BLaER1 (cell line): ENCODE measurements around the gene PPARG.

Experiments used
- H3K27ac ChIP-seq: shearing (Covaris generic); formaldehyde crosslinking; 2 replicates; pipeline ENCODE4 v1.8.1; 2022
- H3K27me3 ChIP-seq: shearing (Covaris generic); formaldehyde crosslinking; 2 replicates; pipeline ENCODE4 v1.8.1; 2022
- H3K36me3 ChIP-seq: shearing (Covaris generic); formaldehyde crosslinking; 2 replicates; pipeline ENCODE4 v1.8.1; 2022
- H3K4me1 ChIP-seq: shearing (Covaris generic); formaldehyde crosslinking; 2 replicates; pipeline ENCODE4 v1.8.1; 2022
- H3K4me2 ChIP-seq: shearing (Covaris generic); formaldehyde crosslinking; 2 replicates; pipeline ENCODE4 v1.8.1; 2022
- H3K4me3 ChIP-seq: shearing (Covaris generic); formaldehyde crosslinking; 2 replicates; pipeline ENCODE4 v1.8.1; 2022
- H3K9ac ChIP-seq: shearing (Covaris generic); formaldehyde crosslinking; 2 replicates; pipeline ENCODE4 v1.8.1; 2022
- H3K9me3 ChIP-seq: shearing (Covaris generic); formaldehyde crosslinking; 2 replicates; pipeline ENCODE4 v1.8.1; 2022
- H4K20me1 ChIP-seq: shearing (Covaris generic); formaldehyde crosslinking; 2 replicates; pipeline ENCODE4 v1.8.1; 2022
- Cebpa-rat ChIP-seq: shearing (Covaris generic); IDR thresholded peaks from 2 replicates; pipeline ENCODE4 v1.8.1; 2022

PPARG gene

DNA sequence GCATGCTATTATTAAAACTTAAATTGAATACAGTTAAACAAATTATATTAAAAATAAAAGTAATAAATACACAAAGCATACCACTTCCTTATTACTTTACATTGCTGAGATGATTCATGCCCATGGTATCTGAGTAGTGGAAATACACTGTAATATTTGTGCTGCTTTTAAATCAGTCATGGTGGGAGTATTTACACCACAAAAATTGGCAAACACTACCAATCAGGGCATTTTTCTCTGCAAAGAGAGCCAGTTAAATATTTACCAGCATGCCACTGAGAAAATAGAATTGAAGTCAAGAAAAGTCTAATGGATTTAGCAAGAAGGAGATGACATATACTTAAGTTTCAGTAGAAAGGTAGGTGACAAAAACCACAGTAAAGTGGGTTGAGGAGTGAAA, 19.6 kb downstream of the PPARG start:
- H3K27me3 ChIP-seq, result no peaks in the 10 kb centered on the region
- H3K36me3 ChIP-seq, result no peaks in the 10 kb centered on the region
- no peaks in the 10 kb centered on the region for H3K4me1 ChIP-seq
- no peak overlapping the region for H3K4me2 ChIP-seq
- H3K4me3 ChIP-seq, result no peak overlapping the region
- no peaks in the 10 kb centered on the region for H3K9me3 ChIP-seq
- no peak overlapping the region for H3K27ac ChIP-seq
- no peaks in the 10 kb centered on the region for H4K20me1 ChIP-seq
- no peak overlapping the region for H3K9ac ChIP-seq
- TF ChIP-seq Cebpa-rat, result no peak

DNA sequence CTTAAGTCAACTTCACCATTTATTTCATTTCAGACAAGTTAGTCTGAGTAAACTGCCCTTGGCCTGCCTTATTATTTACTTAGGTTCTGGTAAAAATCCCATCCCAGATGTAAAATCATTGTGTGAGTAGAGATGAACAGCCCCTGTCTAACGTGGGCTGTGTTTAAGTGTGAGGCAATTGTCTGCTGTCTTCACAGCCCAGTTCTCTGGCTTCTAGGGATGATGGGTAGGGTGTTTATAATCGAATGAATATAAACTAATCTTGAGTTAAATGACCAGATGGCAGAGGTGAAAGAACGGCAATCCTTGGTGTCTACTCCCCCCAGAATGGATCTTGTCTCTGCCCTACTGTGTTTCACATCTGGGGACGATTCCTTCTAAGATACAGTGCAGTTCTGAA, 20.8 kb downstream of the PPARG start:
- Histone ChIP-seq H3K4me2 (no peak overlapping the region), H3K9ac (no peak overlapping the region), H3K4me3 (no peak overlapping the region), H3K36me3 (no peaks in the 10 kb centered on the region), H4K20me1 (no peaks in the 10 kb centered on the region), H3K27ac (no peak overlapping the region), H3K27me3 (no peaks in the 10 kb centered on the region), H3K9me3 (no peaks in the 10 kb centered on the region), H3K4me1 (no peaks in the 10 kb centered on the region)
- no peak for TF ChIP-seq Cebpa-rat

DNA sequence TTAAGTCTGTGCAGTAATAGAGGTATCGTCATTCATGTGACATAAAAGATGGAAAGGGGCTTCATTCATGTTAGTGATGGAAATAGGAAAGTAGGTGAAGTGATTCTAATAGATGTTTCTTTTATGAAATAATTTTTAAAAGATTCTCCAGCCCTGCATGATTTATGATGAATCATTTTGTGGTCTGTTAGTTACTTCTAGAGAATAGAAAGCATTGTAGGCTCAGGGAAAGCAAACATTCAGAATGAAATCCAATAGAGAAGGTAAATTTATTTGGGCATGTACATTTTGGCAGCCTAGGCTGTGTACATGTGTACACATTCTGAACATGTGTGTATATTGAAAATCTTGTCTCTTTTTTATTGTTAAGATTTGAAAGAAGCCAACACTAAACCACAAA, 23.1 kb downstream of the PPARG start:
- Histone ChIP-seq H3K9ac (no peak overlapping the region), H3K27ac (no peak overlapping the region), H3K4me2 (no peak overlapping the region)

DNA sequence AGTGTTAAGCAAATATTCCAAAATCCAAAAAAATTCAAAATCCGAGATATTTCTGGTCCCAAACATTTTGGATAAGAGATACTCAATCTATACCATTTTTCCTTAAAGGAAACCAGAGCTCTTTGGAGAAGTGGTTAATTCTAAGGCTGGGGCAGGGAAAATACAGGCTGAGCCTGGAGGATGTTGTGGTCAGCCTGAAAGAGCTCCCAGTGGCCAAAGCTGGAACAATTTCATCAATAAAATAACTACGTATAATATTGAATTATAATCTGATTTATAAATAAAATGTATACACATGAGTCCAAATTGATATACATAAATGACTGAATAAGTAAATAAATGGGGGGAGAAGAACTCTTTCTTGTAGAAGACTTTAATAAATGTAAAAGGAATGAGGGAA, 24.6 kb downstream of the PPARG start:
- TF ChIP-seq Cebpa-rat, result no peak
- Histone ChIP-seq H4K20me1 (no peaks in the 10 kb centered on the region), H3K4me3 (no peak overlapping the region), H3K9ac (no peak overlapping the region), H3K4me1 (no peaks in the 10 kb centered on the region), H3K36me3 (no peaks in the 10 kb centered on the region), H3K9me3 (no peaks in the 10 kb centered on the region), H3K4me2 (no peak overlapping the region), H3K27me3 (no peaks in the 10 kb centered on the region), H3K27ac (no peak overlapping the region)

More for the DNA sequence above, 23.1 kb downstream of the PPARG start:
- no peak overlapping the region for H3K4me3 ChIP-seq
- no peaks in the 10 kb centered on the region for H3K4me1 ChIP-seq
- H3K9me3 ChIP-seq, result no peaks in the 10 kb centered on the region
- no peak for TF ChIP-seq Cebpa-rat
- no peaks in the 10 kb centered on the region for H3K36me3 ChIP-seq
- H3K27me3 ChIP-seq, result no peaks in the 10 kb centered on the region
- H4K20me1 ChIP-seq, result no peaks in the 10 kb centered on the region

DNA sequence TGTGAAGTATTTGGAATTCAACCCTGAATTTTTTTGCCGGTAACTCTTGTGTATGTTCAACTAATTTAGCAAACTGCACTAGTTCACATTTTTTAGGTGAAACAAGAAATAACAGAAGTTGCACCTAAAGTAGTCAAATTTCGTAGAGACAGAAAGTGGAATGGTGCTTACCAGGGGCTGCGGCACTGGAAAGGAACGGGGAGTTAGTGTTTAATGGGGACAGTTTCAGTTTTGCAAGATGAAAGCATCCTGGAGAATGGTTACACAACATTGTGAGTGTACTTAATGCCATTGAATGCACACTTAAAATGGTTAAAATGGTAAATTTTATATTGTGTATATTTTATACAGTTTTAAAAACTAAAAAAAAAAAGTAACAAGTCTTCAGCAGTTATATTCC, 27.4 kb downstream of the PPARG start:
- no peak overlapping the region for H3K27ac ChIP-seq
- TF ChIP-seq Cebpa-rat, result no peak

DNA sequence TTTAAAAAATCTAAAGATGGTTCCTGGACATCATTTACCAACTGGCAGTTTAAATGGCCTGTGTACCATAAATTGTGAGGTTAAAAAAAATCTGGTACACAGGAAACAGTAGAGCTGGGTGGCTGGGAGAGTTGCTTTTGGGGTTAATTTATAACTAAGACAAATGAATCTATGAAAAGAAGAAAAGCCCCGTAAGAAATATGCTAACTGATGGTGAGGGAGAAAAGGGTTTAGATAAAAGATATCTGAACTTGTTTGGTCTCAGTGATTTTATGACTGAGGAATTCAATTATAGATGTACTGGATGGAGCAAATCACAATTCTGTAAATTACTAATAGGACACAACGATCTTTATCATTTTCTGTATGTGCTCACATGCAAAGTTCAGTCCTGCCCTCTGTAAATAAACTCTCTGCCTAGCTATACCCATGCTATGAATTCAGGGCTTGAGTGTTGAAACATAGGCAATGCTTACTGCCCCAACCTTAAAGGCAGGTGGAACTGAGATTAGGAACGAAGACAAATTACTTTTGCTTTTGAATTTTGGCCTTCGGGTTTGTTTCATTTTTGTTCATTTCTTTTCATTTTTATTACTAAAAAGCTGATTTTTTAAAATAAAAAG, 28.0 kb downstream of the PPARG start:
- Histone ChIP-seq H4K20me1 (no peaks in the 10 kb centered on the region), H3K27me3 (no peaks in the 10 kb centered on the region), H3K27ac (no peak overlapping the region), H3K9me3 (no peaks in the 10 kb centered on the region), H3K4me3 (no peak overlapping the region), H3K4me1 (peaks cover 8% of the 10 kb centered on the region; the same call in 1 of the 2 replicates), H3K4me2 (no peak overlapping the region), H3K36me3 (no peaks in the 10 kb centered on the region), H3K9ac (no peak overlapping the region)
- no peak for TF ChIP-seq Cebpa-rat

More for the DNA sequence above, 27.4 kb downstream of the PPARG start:
- no peaks in the 10 kb centered on the region for H3K27me3 ChIP-seq
- no peaks in the 10 kb centered on the region for H3K36me3 ChIP-seq
- H3K9ac ChIP-seq, result no peak overlapping the region
- no peak overlapping the region for H3K4me3 ChIP-seq
- H3K4me2 ChIP-seq, result no peak overlapping the region
- peaks cover 8% of the 10 kb centered on the region; the same call in 1 of the 2 replicates for H3K4me1 ChIP-seq
- no peaks in the 10 kb centered on the region for H3K9me3 ChIP-seq
- no peaks in the 10 kb centered on the region for H4K20me1 ChIP-seq

DNA sequence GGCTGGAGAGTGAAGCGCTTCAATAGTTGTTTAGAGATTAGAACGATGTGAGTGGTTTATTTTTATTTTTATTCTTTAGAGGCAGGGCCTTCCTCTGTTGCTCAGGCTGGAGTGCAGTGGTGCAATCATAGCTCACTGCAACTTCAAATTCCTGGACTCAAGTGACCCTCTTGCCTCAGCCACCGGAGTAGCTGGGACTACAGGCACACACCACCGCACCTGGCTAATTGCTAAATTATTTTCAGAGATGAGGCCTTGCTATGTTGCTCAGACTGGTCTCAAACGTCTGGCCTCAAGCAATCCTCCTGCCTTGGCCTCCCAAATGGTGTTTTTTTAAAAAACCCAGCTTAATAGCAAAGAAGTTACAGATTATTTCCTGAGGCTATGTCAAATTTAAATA, 29.0 kb downstream of the PPARG start:
- Histone ChIP-seq H3K9ac (no peak overlapping the region), H3K4me2 (no peak overlapping the region), H3K27ac (no peak overlapping the region), H3K27me3 (no peaks in the 10 kb centered on the region), H3K9me3 (no peaks in the 10 kb centered on the region), H3K4me3 (no peak overlapping the region), H3K36me3 (no peaks in the 10 kb centered on the region), H3K4me1 (peaks cover 8% of the 10 kb centered on the region; the same call in 1 of the 2 replicates), H4K20me1 (no peaks in the 10 kb centered on the region)
- TF ChIP-seq Cebpa-rat, result no peak

DNA sequence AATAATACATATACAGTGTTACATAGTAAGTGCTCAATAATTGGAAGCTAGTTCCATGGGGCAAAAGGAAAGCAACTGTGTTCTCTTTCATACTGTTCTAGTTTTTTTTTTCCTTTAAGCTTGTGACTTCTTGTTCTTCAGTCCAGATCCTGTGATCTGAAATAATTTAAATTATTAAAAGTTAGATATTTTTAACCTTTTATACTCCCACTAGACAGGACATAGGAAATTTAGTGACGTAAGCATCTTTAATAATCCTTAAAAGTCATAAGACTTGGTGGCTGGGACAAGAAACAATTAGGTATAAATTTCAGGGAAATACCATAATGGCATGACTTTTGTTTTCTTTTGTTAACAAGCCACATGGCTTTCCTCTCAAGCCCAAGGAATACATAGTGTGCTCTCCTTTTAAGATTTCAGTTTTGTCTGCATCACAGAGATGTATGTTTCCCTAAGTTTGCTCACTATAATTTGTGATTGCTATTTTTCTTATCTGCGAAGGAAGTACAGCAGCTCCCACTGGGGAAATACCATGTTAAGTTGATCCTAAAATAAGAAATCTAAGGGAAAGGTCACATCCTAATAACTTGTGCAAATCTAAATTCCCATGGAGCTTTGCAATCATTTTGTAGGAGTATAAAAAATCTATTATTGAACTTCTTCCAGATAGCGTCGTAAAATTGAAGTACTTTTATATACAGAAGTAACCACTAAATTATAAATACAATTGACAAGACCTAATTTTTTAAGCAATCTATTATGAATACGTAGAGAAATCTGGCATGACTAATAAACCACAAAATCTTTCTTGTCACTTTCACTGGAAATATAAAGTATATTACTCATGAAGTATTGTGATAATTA, 30.1 kb downstream of the PPARG start:
- H3K27me3 ChIP-seq, result no peaks in the 10 kb centered on the region
- 0 out of 2 replicates have a peak overlapping the region, but pooled peaks have one; percentile 15 for H3K4me2 ChIP-seq
- no peaks in the 10 kb centered on the region for H3K9me3 ChIP-seq
- H3K4me1 ChIP-seq, result peaks cover 8% of the 10 kb centered on the region; the same call in 1 of the 2 replicates
- TF ChIP-seq Cebpa-rat, result no peak
- H3K36me3 ChIP-seq, result no peaks in the 10 kb centered on the region
- no peaks in the 10 kb centered on the region for H4K20me1 ChIP-seq
- no peak overlapping the region for H3K9ac ChIP-seq
- no peak overlapping the region for H3K27ac ChIP-seq
- H3K4me3 ChIP-seq, result no peak overlapping the region

DNA sequence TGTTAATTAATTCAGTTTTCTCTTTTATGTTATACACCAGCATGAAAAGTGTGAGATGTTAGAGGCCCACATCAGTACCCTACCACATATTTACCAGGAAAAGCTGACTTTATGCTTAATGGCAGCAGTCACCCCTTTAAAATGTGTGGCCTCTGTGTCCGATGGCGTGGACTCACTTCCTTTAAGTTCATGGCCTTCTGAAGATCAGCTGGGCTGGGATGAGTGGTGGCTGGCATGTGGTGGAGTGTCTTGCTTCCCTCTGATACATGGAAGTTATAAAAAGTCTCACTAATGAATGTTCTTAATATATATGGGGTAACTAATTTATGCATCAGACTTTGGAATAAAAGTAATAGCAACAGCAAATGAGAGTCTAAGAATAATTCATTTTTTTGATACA, 32.1 kb downstream of the PPARG start:
- H3K4me3 ChIP-seq, result no peak overlapping the region
- TF ChIP-seq Cebpa-rat, result no peak
- no peaks in the 10 kb centered on the region for H3K27me3 ChIP-seq
- H3K27ac ChIP-seq, result no peak overlapping the region
- H3K36me3 ChIP-seq, result no peaks in the 10 kb centered on the region
- no peaks in the 10 kb centered on the region for H4K20me1 ChIP-seq
- peaks cover 18% of the 10 kb centered on the region for H3K4me1 ChIP-seq
- no peak overlapping the region for H3K9ac ChIP-seq
- H3K9me3 ChIP-seq, result no peaks in the 10 kb centered on the region
- H3K4me2 ChIP-seq, result no peak overlapping the region

DNA sequence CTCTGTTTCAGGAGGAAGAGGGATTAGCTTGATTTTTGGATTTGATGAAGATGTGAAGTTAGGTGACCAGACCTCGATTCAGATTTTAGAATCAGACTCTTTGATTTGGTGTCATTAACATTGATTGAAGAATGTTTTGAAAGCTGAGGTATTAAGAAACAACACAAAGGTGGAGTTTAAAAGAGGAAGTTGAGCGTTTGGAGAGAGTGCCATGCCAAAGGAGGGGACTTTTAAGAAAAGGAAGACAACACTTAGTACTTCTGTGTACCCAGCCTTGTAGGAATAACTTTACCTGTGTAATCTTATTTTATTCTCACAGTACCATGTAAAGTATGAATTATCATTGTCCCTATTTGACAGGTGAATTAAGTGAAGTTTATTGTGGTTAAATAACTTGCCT, 34.4 kb downstream of the PPARG start:
- Histone ChIP-seq H3K9ac (no peak overlapping the region), H3K36me3 (no peaks in the 10 kb centered on the region), H3K27me3 (no peaks in the 10 kb centered on the region), H3K4me3 (no peak overlapping the region), H3K9me3 (no peaks in the 10 kb centered on the region), H3K4me2 (no peak overlapping the region), H3K4me1 (peaks cover 26% of the 10 kb centered on the region), H3K27ac (no peak overlapping the region), H4K20me1 (no peaks in the 10 kb centered on the region)
- no peak for TF ChIP-seq Cebpa-rat
